ENCODE measurements around the gene MRPL18. TPM values are rescaled to one million over a fixed set of nuclear protein-coding genes. Genes with fewer than 3 reads are reported as not detected.
"Not testable (repeated sequence)": the region's sequence is repeated elsewhere in the genome, so short reads cannot be mapped to it uniquely, and the experiment has no call there.

MRPL18 gene
- total RNA-seq, 2 donors from 2014 or later: 35.0 to 84.0 TPM

DNA sequence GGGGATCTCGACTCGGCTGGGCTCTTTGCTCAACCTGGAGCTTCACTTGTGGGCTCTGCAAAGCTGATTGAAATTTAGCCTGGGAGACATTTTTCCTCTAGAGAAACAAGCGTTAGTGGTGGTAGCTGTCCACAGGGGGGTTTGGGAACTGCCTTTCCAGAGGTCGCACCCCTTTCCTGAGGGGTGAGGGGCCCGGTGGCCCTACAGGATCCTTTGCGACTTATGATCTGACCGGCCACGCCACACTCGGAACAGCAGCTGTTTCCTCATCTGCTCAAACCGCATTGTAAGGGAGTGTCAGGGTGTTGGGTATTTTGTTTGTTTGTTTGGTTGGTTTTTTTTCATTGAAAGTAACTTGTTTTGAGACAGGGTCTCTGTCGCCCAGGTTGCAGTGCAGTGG is 30.9 kb downstream of the MRPL18 start:
- Histone ChIP-seq H3K4me1 (peaks cover 7% of the 10 kb centered on the region), H3K27ac (no peak overlapping the region), H3K4me3 (no peak overlapping the region), H3K27me3 (no peaks in the 10 kb centered on the region), H3K9me3 (no peaks in the 10 kb centered on the region), H3K36me3 (replicated peaks in 1 of 2; ENCODE audit: insufficient read depth in 1 of 2, low read depth in 2 of 2) (no peaks in the 10 kb centered on the region)
- WGBS, 2 donors: 72 to 81% methylated on average over 9 to 11 of the region's 11 CpGs
- TF ChIP-seq POLR2A (IDR thresholded peaks at IDR 0.05): no peak
- TF ChIP-seq, protein P1, sequence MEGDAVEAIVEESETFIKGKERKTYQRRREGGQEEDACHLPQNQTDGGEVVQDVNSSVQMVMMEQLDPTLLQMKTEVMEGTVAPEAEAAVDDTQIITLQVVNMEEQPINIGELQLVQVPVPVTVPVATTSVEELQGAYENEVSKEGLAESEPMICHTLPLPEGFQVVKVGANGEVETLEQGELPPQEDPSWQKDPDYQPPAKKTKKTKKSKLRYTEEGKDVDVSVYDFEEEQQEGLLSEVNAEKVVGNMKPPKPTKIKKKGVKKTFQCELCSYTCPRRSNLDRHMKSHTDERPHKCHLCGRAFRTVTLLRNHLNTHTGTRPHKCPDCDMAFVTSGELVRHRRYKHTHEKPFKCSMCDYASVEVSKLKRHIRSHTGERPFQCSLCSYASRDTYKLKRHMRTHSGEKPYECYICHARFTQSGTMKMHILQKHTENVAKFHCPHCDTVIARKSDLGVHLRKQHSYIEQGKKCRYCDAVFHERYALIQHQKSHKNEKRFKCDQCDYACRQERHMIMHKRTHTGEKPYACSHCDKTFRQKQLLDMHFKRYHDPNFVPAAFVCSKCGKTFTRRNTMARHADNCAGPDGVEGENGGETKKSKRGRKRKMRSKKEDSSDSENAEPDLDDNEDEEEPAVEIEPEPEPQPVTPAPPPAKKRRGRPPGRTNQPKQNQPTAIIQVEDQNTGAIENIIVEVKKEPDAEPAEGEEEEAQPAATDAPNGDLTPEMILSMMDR (IDR thresholded peaks at IDR 0.05): no peak
- DNase-seq (no peak), ATAC-seq (no peak)
- intact Hi-C loops (cut with DNase I): no loop called here

DNA sequence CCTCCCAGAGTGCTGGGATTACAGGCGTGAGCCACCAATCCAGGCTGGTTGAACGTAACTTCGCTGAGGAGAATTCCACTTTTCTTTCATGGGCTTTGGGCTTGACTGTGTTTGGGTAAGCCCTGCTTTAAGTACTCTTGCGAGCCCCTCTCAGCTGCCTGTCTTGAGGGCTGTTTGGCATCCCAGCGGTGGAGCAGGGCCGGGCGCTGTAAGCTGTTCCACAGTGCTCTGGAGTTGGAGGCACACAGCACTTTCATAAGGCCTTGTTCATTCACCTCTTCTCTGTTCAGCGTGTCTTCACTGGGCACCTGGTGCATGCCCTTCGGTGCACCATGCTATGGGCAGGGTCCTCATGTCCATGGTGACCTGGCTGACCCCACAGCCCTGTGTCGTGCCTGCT is 31.5 kb downstream of the MRPL18 start:
- intact Hi-C loops (cut with DNase I): no loop called here
- peaks cover 1% of the 10 kb centered on the region for H3K4me1 ChIP-seq
- DNase-seq (no peak), ATAC-seq (no peak)
- no peaks in the 10 kb centered on the region for H3K27me3 ChIP-seq
- no peak for TF ChIP-seq POLR2A (IDR thresholded peaks at IDR 0.05)
- TF ChIP-seq, protein P1 (IDR thresholded peaks at IDR 0.05): no peak
- 86 to 89% methylated on average over 8 to 10 of the region's 10 CpGs for WGBS, 2 donors
- H3K27ac ChIP-seq: no peak overlapping the region
- H3K4me3 ChIP-seq: no peak overlapping the region
- no peaks in the 10 kb centered on the region for H3K36me3 ChIP-seq (replicated peaks in 1 of 2; ENCODE audit: insufficient read depth in 1 of 2, low read depth in 2 of 2)
- no peaks in the 10 kb centered on the region for H3K9me3 ChIP-seq

DNA sequence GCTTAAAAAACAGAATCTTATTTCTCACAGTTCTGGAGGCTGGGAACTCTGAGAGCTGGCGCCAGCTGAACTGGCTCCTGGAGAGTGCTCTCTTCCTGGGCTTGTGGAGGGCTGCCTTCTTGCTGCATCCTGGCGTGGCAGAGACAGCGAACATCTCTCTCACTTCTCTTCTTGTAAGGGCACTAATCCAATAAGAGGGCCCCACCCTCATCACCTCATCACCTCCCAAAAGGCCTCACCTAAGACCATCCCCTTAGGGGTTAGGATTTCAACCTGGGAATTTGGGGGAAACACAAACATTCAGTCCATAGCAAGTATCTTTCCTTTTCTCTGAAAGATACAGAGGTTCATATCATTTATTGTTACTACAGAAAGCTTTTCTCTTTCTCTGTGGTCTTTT is 33.7 kb downstream of the MRPL18 start:
- WGBS, 2 donors: 89 to 97% methylated on average over 3 of the region's 3 CpGs
- DNase-seq (no peak), ATAC-seq (no peak)
- TF ChIP-seq, protein P1 (IDR thresholded peaks at IDR 0.05): no peak
- TF ChIP-seq POLR2A (IDR thresholded peaks at IDR 0.05): no peak
- no peaks in the 10 kb centered on the region for H3K9me3 ChIP-seq
- no peak overlapping the region for H3K27ac ChIP-seq
- no peaks in the 10 kb centered on the region for H3K27me3 ChIP-seq
- H3K4me3 ChIP-seq: no peak overlapping the region
- H3K4me1 ChIP-seq: no peaks in the 10 kb centered on the region
- intact Hi-C loops (cut with DNase I): no loop called here
- H3K36me3 ChIP-seq (replicated peaks in 1 of 2; ENCODE audit: insufficient read depth in 1 of 2, low read depth in 2 of 2): no peaks in the 10 kb centered on the region

DNA sequence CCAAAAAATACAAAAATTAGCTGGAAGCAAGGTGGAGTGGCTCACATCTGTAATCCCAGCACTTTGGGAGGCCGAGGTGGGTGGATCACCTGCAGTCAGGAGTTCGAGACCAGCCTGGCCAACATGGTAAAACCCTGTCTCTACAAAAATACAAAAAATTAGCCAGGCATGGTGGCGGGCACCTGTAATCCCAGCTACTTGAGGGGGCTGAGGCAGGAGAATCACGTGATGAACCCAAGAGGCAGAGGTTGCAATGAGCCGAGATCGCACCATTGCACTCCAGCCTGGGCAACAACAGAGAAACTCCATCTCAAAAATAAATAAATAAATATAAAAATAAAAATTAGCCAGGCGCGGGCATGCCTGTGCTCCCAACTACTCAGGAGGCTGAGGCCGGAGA is 34.4 kb downstream of the MRPL18 start:
- H3K27ac ChIP-seq; DNase-seq; H3K4me1 ChIP-seq; H3K9me3 ChIP-seq; ATAC-seq; H3K4me3 ChIP-seq; intact Hi-C loops (cut with DNase I); H3K36me3 ChIP-seq (replicated peaks in 1 of 2; ENCODE audit: insufficient read depth in 1 of 2, low read depth in 2 of 2); H3K27me3 ChIP-seq: not testable (repeated sequence)
- 87 to 93% methylated on average over 9 of the region's 9 CpGs for WGBS, 2 donors

DNA sequence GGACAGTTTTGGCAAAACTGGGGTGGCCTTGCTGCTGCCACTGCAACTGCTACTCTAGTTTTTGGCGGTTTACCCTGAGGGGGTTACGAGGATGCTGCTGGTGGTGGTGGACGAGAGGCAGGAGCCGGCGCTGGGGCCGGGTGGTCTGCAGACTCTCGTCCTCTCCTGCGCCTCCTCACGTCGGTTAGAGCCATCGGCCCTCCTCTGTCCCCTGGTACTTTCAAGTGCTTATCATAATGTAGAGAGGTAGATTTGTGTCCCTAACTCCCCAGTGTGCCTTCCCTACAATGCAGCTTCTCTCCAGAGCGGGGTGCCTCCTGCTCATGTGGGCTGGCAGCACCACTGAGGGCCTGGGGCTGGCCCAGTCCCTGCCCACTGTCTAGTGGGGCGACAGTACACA is 35.7 kb downstream of the MRPL18 start:
- H3K9me3 ChIP-seq: no peaks in the 10 kb centered on the region
- H3K4me3 ChIP-seq: no peak overlapping the region
- intact Hi-C loops (cut with DNase I): no loop called here
- H3K27ac ChIP-seq: no peak overlapping the region
- DNase-seq: no peak
- no peaks in the 10 kb centered on the region for H3K27me3 ChIP-seq
- TF ChIP-seq, protein P1 (IDR thresholded peaks at IDR 0.05): no peak
- no peak for TF ChIP-seq POLR2A (IDR thresholded peaks at IDR 0.05)
- WGBS, 2 donors: 89 to 90% methylated on average over 11 to 13 of the region's 13 CpGs
- no peak for ATAC-seq
- peaks cover 5% of the 10 kb centered on the region for H3K4me1 ChIP-seq
- no peaks in the 10 kb centered on the region for H3K36me3 ChIP-seq (replicated peaks in 1 of 2; ENCODE audit: insufficient read depth in 1 of 2, low read depth in 2 of 2)

Measured in body of pancreas (tissue), 4 donors.